ENCODE data around the gene ERC2.
A peak's percentile ranks its signal among the peaks of the same experiment; 100 is the strongest.

ERC2 gene

GRCh38 chr3:55751730-55752129 is 716.5 kb downstream of the ERC2 start:
- FAIRE-seq (no peak), DNase-seq (ENCODE audit: insufficient read length, low spot score) (no peak)
- TF ChIP-seq PAX5 (IDR thresholded peaks at IDR 0.05; ENCODE audit: insufficient read depth, low read length, severe bottlenecking) (no peak), TAF1 (IDR thresholded peaks at IDR 0.05; ENCODE audit: low read depth, low read length) (no peak), SPI1 (IDR thresholded peaks at IDR 0.05; ENCODE audit: low read depth, low read length) (peak; percentile 57)

DNA sequence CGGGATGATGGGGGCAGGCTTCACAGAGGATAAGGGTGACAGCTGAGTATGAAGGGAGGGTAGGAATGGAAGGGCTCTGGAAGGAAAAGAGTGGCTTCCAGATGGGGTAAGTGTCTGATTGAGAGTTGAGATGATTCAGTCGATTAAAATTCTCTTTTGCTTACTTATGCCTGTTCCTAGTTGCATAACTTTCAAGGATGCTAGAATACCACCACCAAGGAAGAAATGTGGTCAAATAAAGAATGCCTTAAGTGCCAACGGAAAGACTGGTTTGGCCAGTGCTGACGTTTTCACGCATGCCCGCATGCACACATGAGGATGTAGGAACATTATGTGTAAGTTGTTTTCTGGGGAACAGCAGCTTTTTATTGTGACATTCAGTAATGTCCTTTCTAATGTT is 717.7 kb downstream of the ERC2 start:
- no peak for DNase-seq (ENCODE audit: insufficient read length, low spot score)
- no peak for FAIRE-seq
- TF ChIP-seq PAX5 (IDR thresholded peaks at IDR 0.05; ENCODE audit: insufficient read depth, low read length, severe bottlenecking), result no peak
- TF ChIP-seq TAF1 (IDR thresholded peaks at IDR 0.05; ENCODE audit: low read depth, low read length), result no peak
- no peak for TF ChIP-seq SPI1 (IDR thresholded peaks at IDR 0.05; ENCODE audit: low read depth, low read length)
- TF ChIP-seq POU2F2 (IDR thresholded peaks at IDR 0.05; ENCODE audit: low read depth, low read length), result no peak
- TF ChIP-seq POLR2A (IDR thresholded peaks at IDR 0.05; ENCODE audit: low read depth, low read length), result no peak
- TF ChIP-seq POLR2AphosphoS5 (IDR thresholded peaks at IDR 0.05; ENCODE audit: low read depth, low read length), result no peak

DNA sequence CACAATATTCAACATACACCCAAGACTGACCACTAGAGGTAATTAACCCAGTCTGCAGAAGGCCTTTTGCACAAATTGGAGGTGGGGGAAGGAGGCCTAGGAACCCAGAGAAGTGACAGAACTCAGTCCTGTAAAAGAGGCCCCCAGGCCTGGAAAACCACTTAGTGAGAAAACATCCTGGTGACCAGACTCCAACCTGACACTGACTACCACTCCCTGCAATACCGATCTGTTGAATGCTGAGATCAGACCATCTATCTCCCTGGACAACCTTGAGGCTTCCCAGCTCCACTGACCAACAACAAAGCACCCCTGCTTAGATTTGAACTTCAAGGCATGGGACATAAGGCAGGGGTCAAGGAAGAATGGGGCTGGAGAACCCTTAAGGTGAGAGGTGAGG is 719.2 kb downstream of the ERC2 start:
- no peak for DNase-seq (ENCODE audit: insufficient read length, low spot score)
- TF ChIP-seq TAF1 (IDR thresholded peaks at IDR 0.05; ENCODE audit: low read depth, low read length) (no peak), PAX5 (IDR thresholded peaks at IDR 0.05; ENCODE audit: insufficient read depth, low read length, severe bottlenecking) (no peak), POLR2AphosphoS5 (IDR thresholded peaks at IDR 0.05; ENCODE audit: low read depth, low read length) (no peak), SPI1 (IDR thresholded peaks at IDR 0.05; ENCODE audit: low read depth, low read length) (no peak), POLR2A (IDR thresholded peaks at IDR 0.05; ENCODE audit: low read depth, low read length) (no peak), POU2F2 (IDR thresholded peaks at IDR 0.05; ENCODE audit: low read depth, low read length) (no peak)
- FAIRE-seq, result no peak

DNA sequence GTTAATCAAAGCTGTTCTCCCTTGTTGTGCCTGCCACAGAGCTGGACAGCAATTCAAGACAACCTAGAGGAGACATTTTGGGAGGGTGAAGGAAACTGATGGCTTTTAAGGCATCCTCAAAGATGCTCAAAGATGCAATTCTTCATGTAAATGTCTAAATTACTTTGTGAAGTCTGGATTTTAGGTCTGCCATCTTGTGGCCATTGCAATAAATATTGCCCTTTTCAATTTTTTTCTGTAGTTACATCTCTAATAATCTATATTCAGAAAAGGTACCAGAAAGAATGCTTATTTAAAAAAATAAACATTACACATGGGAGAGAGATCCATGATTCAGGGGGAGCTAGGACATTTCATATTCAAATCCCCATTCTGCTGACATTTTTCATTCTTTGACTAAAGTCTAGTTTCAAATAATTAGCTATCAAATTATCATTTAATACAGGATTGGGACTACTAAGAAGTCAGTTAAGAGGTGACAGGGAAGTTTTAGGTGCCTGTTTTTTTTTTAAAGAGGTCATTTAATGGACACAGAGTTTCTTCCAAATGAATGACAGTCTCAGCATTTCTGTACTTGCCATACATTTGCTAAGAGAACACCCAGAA is 721.4 kb downstream of the ERC2 start:
- FAIRE-seq (no peak), DNase-seq (ENCODE audit: insufficient read length, low spot score) (no peak)
- TF ChIP-seq PAX5 (IDR thresholded peaks at IDR 0.05; ENCODE audit: insufficient read depth, low read length, severe bottlenecking), result no peak

GRCh38 chr3:55742832-55743136 is 725.5 kb downstream of the ERC2 start:
- FAIRE-seq (no peak), DNase-seq (ENCODE audit: insufficient read length, low spot score) (no peak)
- TF ChIP-seq TAF1 (IDR thresholded peaks at IDR 0.05; ENCODE audit: low read depth, low read length), result no peak
- TF ChIP-seq POLR2A (IDR thresholded peaks at IDR 0.05; ENCODE audit: low read depth, low read length), result no peak
- no peak for TF ChIP-seq PAX5 (IDR thresholded peaks at IDR 0.05; ENCODE audit: insufficient read depth, low read length, severe bottlenecking)
- TF ChIP-seq SPI1 (IDR thresholded peaks at IDR 0.05; ENCODE audit: low read depth, low read length), result no peak
- TF ChIP-seq POLR2AphosphoS5 (IDR thresholded peaks at IDR 0.05; ENCODE audit: low read depth, low read length), result no peak
- TF ChIP-seq POU2F2 (IDR thresholded peaks at IDR 0.05; ENCODE audit: low read depth, low read length), result no peak

DNA sequence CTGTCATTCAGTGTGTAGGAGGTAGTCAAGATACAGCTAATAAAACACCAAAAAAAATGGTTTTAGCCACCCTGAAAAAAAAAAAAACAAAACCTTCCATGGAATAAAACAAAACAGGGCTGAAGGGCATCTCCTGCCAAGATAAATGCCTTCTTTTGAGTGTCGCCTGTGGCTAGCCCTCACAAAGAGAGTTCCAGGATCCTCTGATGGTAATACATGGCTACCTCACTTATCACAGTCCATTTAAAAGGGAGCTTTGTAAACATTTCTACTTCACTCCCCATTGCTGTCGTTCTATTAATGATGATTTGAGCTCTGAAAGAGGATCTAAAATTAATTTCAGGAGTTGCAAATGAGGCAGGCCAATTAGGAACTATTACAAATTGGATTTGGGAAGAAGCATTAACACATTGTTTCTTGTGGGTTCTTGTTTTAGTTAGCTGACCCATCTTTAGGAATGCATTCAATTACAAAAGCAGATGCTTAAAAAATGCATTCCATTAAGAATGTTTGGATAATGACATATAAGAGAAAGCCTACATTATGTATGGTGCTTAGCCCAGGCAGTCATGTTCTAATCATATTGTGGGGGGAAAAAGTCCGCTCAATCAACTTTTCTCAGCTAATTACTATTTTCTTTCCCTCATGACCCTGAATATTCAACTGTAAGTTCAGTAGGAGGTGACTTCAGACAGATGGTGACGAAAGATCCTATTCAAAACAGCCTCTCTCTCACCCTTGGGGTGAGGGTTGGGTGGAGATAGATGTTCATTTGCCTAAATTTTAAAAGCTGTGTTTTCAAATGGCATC is 726.0 kb downstream of the ERC2 start:
- no peak for FAIRE-seq
- no peak for TF ChIP-seq SPI1 (IDR thresholded peaks at IDR 0.05; ENCODE audit: low read depth, low read length)
- no peak for TF ChIP-seq POU2F2 (IDR thresholded peaks at IDR 0.05; ENCODE audit: low read depth, low read length)
- no peak for TF ChIP-seq TAF1 (IDR thresholded peaks at IDR 0.05; ENCODE audit: low read depth, low read length)
- no peak for TF ChIP-seq POLR2AphosphoS5 (IDR thresholded peaks at IDR 0.05; ENCODE audit: low read depth, low read length)
- no peak for DNase-seq (ENCODE audit: insufficient read length, low spot score)

GRCh38 chr3:55737186-55737585 is 731.1 kb downstream of the ERC2 start:
- DNase-seq (ENCODE audit: insufficient read length, low spot score) (no peak), FAIRE-seq (no peak)
- TF ChIP-seq POU2F2 (IDR thresholded peaks at IDR 0.05; ENCODE audit: low read depth, low read length) (no peak), SPI1 (IDR thresholded peaks at IDR 0.05; ENCODE audit: low read depth, low read length) (no peak), POLR2AphosphoS5 (IDR thresholded peaks at IDR 0.05; ENCODE audit: low read depth, low read length) (no peak), POLR2A (IDR thresholded peaks at IDR 0.05; ENCODE audit: low read depth, low read length) (no peak), PAX5 (IDR thresholded peaks at IDR 0.05; ENCODE audit: insufficient read depth, low read length, severe bottlenecking) (no peak)

DNA sequence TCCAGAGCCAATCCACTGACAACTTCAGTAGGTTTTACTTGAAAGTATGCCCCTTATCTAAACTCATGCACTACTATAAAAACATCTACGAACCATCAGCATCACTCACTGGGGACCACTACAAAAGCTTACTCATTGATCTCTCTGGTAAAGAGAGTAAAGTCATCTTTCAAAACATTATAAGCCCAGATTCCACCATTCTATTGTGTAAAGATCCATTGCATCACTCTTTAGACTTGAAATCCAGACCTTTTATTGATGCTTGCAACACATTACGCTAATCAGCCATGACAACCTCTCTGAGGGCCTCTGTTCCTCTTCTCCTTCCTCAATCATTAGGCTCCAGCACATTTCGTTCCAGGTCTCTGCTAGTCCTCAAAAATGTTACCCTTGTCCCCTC is 732.3 kb downstream of the ERC2 start:
- FAIRE-seq (no peak), DNase-seq (ENCODE audit: insufficient read length, low spot score) (no peak)
- TF ChIP-seq TAF1 (IDR thresholded peaks at IDR 0.05; ENCODE audit: low read depth, low read length) (no peak), PAX5 (IDR thresholded peaks at IDR 0.05; ENCODE audit: insufficient read depth, low read length, severe bottlenecking) (no peak), POLR2A (IDR thresholded peaks at IDR 0.05; ENCODE audit: low read depth, low read length) (no peak), POU2F2 (IDR thresholded peaks at IDR 0.05; ENCODE audit: low read depth, low read length) (no peak), SPI1 (IDR thresholded peaks at IDR 0.05; ENCODE audit: low read depth, low read length) (no peak), POLR2AphosphoS5 (IDR thresholded peaks at IDR 0.05; ENCODE audit: low read depth, low read length) (no peak)

DNA sequence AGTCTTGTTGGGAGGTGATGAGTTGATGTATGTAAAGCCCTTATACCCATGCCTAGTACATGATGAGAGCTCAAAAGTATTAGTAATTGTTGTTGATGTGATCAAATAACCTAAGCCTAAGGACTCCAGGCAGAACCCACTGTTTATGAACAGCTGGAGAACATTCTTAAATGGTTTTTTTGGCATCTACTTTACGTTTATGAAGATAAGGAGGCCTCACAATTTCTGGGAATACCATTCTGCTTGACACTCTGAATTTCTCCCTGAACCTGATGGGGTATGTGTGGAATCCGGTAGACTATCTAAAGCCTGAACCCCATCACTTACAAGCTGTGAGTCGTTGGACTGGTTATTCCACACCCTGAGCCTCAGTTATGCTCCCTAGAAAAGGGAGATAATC is 736.5 kb downstream of the ERC2 start:
- DNase-seq (ENCODE audit: insufficient read length, low spot score), result no peak
- no peak for TF ChIP-seq SPI1 (IDR thresholded peaks at IDR 0.05; ENCODE audit: low read depth, low read length)
- no peak for TF ChIP-seq POU2F2 (IDR thresholded peaks at IDR 0.05; ENCODE audit: low read depth, low read length)
- no peak for TF ChIP-seq POLR2AphosphoS5 (IDR thresholded peaks at IDR 0.05; ENCODE audit: low read depth, low read length)
- TF ChIP-seq TAF1 (IDR thresholded peaks at IDR 0.05; ENCODE audit: low read depth, low read length), result no peak
- TF ChIP-seq PAX5 (IDR thresholded peaks at IDR 0.05; ENCODE audit: insufficient read depth, low read length, severe bottlenecking), result no peak
- TF ChIP-seq POLR2A (IDR thresholded peaks at IDR 0.05; ENCODE audit: low read depth, low read length), result no peak
- no peak for FAIRE-seq

- DNase-seq (ENCODE audit: insufficient read length, low spot score), result no peak
- TF ChIP-seq POLR2A (IDR thresholded peaks at IDR 0.05; ENCODE audit: low read depth, low read length), result no peak
- TF ChIP-seq PAX5 (IDR thresholded peaks at IDR 0.05; ENCODE audit: insufficient read depth, low read length, severe bottlenecking), result no peak
- no peak for TF ChIP-seq POLR2AphosphoS5 (IDR thresholded peaks at IDR 0.05; ENCODE audit: low read depth, low read length)
- no peak for TF ChIP-seq SPI1 (IDR thresholded peaks at IDR 0.05; ENCODE audit: low read depth, low read length)
- TF ChIP-seq POU2F2 (IDR thresholded peaks at IDR 0.05; ENCODE audit: low read depth, low read length), result no peak
- no peak for TF ChIP-seq TAF1 (IDR thresholded peaks at IDR 0.05; ENCODE audit: low read depth, low read length)
- FAIRE-seq, result no peak
Observed at GRCh38 chr3:55729546-55729945, 738.7 kb downstream of the ERC2 start.
